Lung (tissue), 12 donors: ENCODE data around the gene SIM2. TPM values are rescaled to one million over a fixed set of nuclear protein-coding genes. Genes with fewer than 3 reads are reported as not detected.

Experiments used
- ATAC-seq: fragments of 200-7000 bp; cut with Tn5 transposase; one replicate; pipeline ENCODE4 v1.9.1; 2020; ENCODE audit warnings: moderate number of reproducible peaks; ENCODE audit not compliant: insufficient read depth, low FRiP score
- DNase-seq, 3 donors: peaks; one replicate each; pipeline ENCODE4 v3.0.0-alpha.2; 2013 to 2017
- H3K27ac ChIP-seq, 2 donors: one replicate each; pipeline ENCODE4 v1.5.1; 2013; ENCODE audit warnings: mild to moderate bottlenecking in 2 of 2, moderate library complexity in 2 of 2, control low read depth in 1 of 2, inconsistent platforms in 1 of 2, low read depth in 1 of 2, low read length in 1 of 2
- H3K27me3 ChIP-seq, 3 donors: one replicate each; pipeline ENCODE4 v1.5.1; 2013; ENCODE audit warnings: low read length in 2 of 3; ENCODE audit not compliant: control insufficient read depth in 3 of 3, insufficient read depth in 3 of 3
- H3K36me3 ChIP-seq, 4 donors: one replicate each; pipeline ENCODE4 v1.5.1; 2013; ENCODE audit warnings: low read length in 4 of 4, mild to moderate bottlenecking in 1 of 4, moderate library complexity in 1 of 4; ENCODE audit not compliant: control insufficient read depth in 4 of 4, insufficient read depth in 4 of 4
- H3K4me1 ChIP-seq, 5 donors: one replicate each; pipeline ENCODE4 v1.5.1; 2013; ENCODE audit warnings: low read length in 5 of 5, mild to moderate bottlenecking in 2 of 5, moderate library complexity in 1 of 5; ENCODE audit not compliant: control insufficient read depth in 5 of 5, insufficient read depth in 5 of 5
- H3K4me3 ChIP-seq: one replicate; pipeline ENCODE4 v1.5.1; 2013; ENCODE audit warnings: mild to moderate bottlenecking, control low read depth, moderate library complexity
- H3K9ac ChIP-seq, 2 donors: one replicate each; pipeline ENCODE4 v1.5.1; 2013; ENCODE audit warnings: low read length in 2 of 2, control low read depth in 1 of 2; ENCODE audit not compliant: insufficient read depth in 1 of 2
- H3K9me3 ChIP-seq, 4 donors: one replicate each; pipeline ENCODE4 v1.5.1; 2013; ENCODE audit warnings: low read length in 3 of 4, mild to moderate bottlenecking in 1 of 4, moderate library complexity in 1 of 4; ENCODE audit not compliant: control insufficient read depth in 4 of 4, insufficient read depth in 3 of 4
- WGBS, 2 donors: extraction: QIAGEN DNeasy Blood & Tissue Kit; methylation state at CpG; one replicate each; pipeline ENCODE4 v1.1.7; 2013; 5-methylcytosine and 5-hydroxymethylcytosine counted together
- polyA plus RNA-seq, 2 donors: library from polyadenylated mRNA; stranded (reverse); fragments of 200-250 nt; gene quantifications; one replicate each; pipeline ENCODE4 v1.2.1, GENCODE V29; 2013
- total RNA-seq, 2 donors: library from RNA; depleted of rRNA in 1 of 2; stranded (reverse); fragments of >200 nt in 1 of 2; gene quantifications; one replicate each; pipeline ENCODE4 v1.2.1, GENCODE V29; 2014 to 2021
- TF ChIP-seq, protein P1 (sequence below): IDR thresholded peaks from 2 replicates; pipeline ENCODE4 v1.5.1; 2012; ENCODE audit warnings: mild to moderate bottlenecking; ENCODE audit errors: control extremely low read depth, extremely low read depth
- donor health status: control.
- donor health status: control.
- donor health status: Bipolar disorder and iron deficiency.
- donor health status: healthy.
- donor health status: DM: yes; HTN: yes; CAD: no.

Gene SIM2
- total and polyA plus RNA-seq, 4 donors: not detected

DNA sequence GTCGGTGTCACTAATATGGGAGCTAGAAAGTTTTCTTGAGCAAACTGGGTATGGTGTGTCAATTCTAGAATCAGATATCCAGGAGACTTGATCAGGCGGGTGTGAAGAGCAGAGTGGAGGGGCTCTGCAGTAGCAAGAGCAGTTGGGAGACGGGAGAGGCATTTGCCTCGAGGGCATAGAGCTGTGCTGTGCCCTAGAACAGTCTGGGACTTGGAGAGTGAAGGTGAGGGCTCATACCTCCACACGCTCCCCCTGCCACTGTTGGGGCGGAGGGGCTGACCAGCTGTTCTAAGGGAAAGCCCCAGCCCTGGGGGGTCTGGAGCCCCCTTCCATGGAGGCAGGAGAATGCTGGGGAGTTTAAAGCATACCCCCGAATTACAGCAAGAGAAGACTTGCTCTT lies 33.8 kb downstream of the SIM2 start:
- DNase-seq (no peak), ATAC-seq (no peak)
- TF ChIP-seq, protein P1, sequence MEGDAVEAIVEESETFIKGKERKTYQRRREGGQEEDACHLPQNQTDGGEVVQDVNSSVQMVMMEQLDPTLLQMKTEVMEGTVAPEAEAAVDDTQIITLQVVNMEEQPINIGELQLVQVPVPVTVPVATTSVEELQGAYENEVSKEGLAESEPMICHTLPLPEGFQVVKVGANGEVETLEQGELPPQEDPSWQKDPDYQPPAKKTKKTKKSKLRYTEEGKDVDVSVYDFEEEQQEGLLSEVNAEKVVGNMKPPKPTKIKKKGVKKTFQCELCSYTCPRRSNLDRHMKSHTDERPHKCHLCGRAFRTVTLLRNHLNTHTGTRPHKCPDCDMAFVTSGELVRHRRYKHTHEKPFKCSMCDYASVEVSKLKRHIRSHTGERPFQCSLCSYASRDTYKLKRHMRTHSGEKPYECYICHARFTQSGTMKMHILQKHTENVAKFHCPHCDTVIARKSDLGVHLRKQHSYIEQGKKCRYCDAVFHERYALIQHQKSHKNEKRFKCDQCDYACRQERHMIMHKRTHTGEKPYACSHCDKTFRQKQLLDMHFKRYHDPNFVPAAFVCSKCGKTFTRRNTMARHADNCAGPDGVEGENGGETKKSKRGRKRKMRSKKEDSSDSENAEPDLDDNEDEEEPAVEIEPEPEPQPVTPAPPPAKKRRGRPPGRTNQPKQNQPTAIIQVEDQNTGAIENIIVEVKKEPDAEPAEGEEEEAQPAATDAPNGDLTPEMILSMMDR: no peak
- Histone ChIP-seq H3K9me3 (peaks cover 0 to 10% (median 0%) of the 10 kb centered on the region in 4 donors), H3K4me1 (peaks cover 0 to 7% (median 0%) of the 10 kb centered on the region in 5 donors), H3K36me3 (no peaks in the 10 kb centered on the region), H3K9ac (no peak overlapping the region), H3K4me3 (no peak overlapping the region), H3K27ac (no peak overlapping the region), H3K27me3 (peaks cover 0 to 4% (median 2%) of the 10 kb centered on the region in 3 donors)
- 93 to 94% methylated on average over 7 of the region's 7 CpGs for WGBS, 2 donors

DNA sequence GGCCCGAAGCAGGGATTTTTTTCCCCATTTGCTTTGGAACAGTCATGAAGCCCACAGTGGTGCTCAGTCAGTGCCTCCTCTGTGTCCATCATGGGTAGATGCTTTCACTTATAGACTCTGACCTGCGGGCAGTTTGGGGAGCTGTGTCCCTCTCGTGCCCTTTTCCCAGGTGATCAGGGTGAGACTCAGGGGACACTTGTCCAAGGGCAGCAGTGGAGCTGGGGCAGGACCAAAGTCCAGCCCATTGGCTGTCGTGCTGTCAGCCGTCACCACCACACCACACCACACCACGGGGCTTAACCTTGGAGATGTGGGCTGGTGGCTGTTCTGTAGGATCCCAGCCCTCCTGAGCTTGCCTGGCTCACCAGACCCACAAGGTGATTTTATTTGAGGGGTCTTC lies 34.9 kb downstream of the SIM2 start:
- peaks cover 0 to 2% (median under 1%) of the 10 kb centered on the region in 3 donors for H3K27me3 ChIP-seq
- no peak overlapping the region for H3K27ac ChIP-seq
- WGBS, 2 donors: 93% methylated on average over 6 of the region's 6 CpGs
- peaks cover 0 to 7% (median 0%) of the 10 kb centered on the region in 5 donors for H3K4me1 ChIP-seq
- H3K4me3 ChIP-seq: no peak overlapping the region
- H3K36me3 ChIP-seq: no peaks in the 10 kb centered on the region
- H3K9ac ChIP-seq: no peak overlapping the region
- DNase-seq (no peak), ATAC-seq (no peak)
- peaks cover 0 to 10% (median 0%) of the 10 kb centered on the region in 4 donors for H3K9me3 ChIP-seq
- TF ChIP-seq, protein P1: no peak

DNA sequence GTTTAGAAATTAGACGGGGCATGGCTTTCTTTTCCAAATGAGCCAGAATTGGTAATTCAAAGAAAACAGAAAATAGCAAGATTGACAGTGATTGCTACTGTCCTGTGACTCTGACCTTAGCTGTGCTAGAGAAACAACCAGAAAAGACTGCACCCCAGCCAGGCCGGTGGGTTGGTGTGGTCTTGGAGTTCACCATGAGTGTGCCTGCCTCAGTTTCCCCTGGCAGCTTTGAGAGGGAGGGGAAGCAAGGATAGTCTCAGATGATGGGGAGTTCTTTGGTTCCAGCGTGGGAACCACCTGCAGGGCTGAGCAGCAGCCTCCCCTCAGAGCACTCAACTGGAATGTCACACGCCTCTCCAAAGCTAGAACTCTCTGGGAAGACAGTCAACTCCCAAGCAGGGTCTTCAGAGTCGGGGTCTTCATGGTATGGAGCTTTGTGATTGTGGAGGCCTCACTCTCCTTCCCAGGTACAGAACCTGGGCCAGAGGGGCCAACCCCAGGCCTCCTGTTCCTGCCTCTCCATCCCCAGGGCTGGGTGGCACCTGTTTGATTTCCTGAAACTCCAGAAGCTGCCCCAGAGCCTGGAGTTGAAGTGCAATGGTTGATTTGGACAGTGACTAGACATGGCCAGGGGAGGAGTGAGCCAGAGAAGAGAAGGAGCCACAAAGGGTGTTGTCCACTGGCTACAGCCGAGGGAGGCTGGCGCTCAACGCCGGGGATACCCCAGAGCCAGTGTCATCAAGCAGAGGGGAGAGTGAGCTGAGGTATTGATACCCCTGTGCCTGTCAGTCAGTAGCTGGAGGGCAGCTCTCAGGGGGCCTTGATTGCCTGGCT lies 35.7 kb downstream of the SIM2 start:
- TF ChIP-seq, protein P1: no peak
- ATAC-seq (no peak), DNase-seq (no peak)
- Histone ChIP-seq H3K4me1 (peaks cover 0 to 7% (median 0%) of the 10 kb centered on the region in 5 donors), H3K27me3 (peaks cover 0 to 2% (median 0%) of the 10 kb centered on the region in 3 donors), H3K27ac (no peak overlapping the region), H3K9ac (no peak overlapping the region), H3K4me3 (no peak overlapping the region), H3K36me3 (no peaks in the 10 kb centered on the region), H3K9me3 (peaks cover 0 to 10% (median 0%) of the 10 kb centered on the region in 4 donors)
- 93 to 96% methylated on average over 9 of the region's 9 CpGs for WGBS, 2 donors

DNA sequence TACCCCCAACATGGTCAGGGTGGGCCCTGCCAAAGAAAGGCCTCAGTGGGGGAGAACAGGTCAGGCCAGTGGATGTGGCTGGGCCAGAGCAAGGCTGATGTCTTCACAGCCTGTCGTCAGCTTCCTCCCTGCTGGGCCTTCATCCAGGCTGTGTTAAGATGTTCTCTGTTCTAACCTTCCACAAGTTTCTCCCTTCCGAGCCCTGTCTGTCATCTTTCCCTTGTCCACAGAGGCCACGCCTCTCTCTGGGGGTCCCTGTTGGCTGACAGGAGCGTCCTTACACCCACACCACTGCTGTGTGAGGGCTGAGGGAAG lies 36.2 kb downstream of the SIM2 start:
- WGBS, 2 donors: 64 to 93% methylated on average over 3 to 4 of the region's 4 CpGs
- TF ChIP-seq, protein P1: no peak
- ATAC-seq (no peak), DNase-seq (no peak)
- Histone ChIP-seq H3K4me1 (peaks cover 0 to 3% (median 0%) of the 10 kb centered on the region in 5 donors), H3K27me3 (no peaks in the 10 kb centered on the region), H3K9me3 (peaks cover 0 to 8% (median 0%) of the 10 kb centered on the region in 4 donors), H3K36me3 (no peaks in the 10 kb centered on the region), H3K9ac (no peak overlapping the region), H3K27ac (no peak overlapping the region), H3K4me3 (no peak overlapping the region)
